Right ventricle myocardium inferior (tissue), 1 donor: ENCODE results near the gene HOXB3. TPM values are rescaled to one million over a fixed set of nuclear protein-coding genes. Genes with fewer than 3 reads are reported as not detected.

ENCODE experiments used
- ATAC-seq: fragments of 200-7000 bp; cut with Tn5 transposase; one replicate; pipeline ENCODE4 v1.9.1; 2020; ENCODE audit warnings: mild to moderate bottlenecking, moderate library complexity
- DNase-seq: peaks from one replicate; pipeline ENCODE4 v3.0.0; 2021; ENCODE audit errors: missing footprints
- intact Hi-C: fragments of 100-400 bp; cut with DNase I; formaldehyde crosslinking; loops from one replicate; pipeline ENCODE4 v1.11.0; 2022
- total RNA-seq: library from RNA; stranded (reverse); fragmentation: NEBNext Ultra II Directional; extraction: Animal tissue kit (Norgen Biotek cat#: 25700); gene quantifications from one replicate; pipeline ENCODE4 v1.2.1, GENCODE V29; 2021
- donor health status: DM: no; HTN: yes; CAD: no; lungs with severe emphysema.

The HOXB3 gene
- total RNA-seq, 1 donor from 2014 or later, result 1.2 TPM

- ATAC-seq (no peak), DNase-seq (no peak)
- intact Hi-C loops, result no loop called here
Observed at GRCh38 chr17:48553190-48553547, 36.9 kb downstream of the HOXB3 start.

- DNase-seq (no peak), ATAC-seq (no peak)
- intact Hi-C loops, result no loop called here
Observed at GRCh38 chr17:48552466-48553189, 37.4 kb downstream of the HOXB3 start.

- no peak for ATAC-seq
- intact Hi-C loops, result no loop called here
- DNase-seq, result no peak
Observed at GRCh38 chr17:48551596-48552465, 38.2 kb downstream of the HOXB3 start.

GRCh38 chr17:48551214-48551555, 38.9 kb downstream of the HOXB3 start:
- no peak for DNase-seq
- intact Hi-C loops, result no loop called here
- ATAC-seq, result no peak

GRCh38 chr17:48550502-48551213, 39.4 kb downstream of the HOXB3 start:
- DNase-seq (no peak), ATAC-seq (no peak)
- intact Hi-C loops, result no loop called here

- intact Hi-C loops, result no loop called here
- ATAC-seq (no peak), DNase-seq (no peak)
Observed at GRCh38 chr17:48549914-48550501, 40.0 kb downstream of the HOXB3 start.

GRCh38 chr17:48549281-48549630, 40.8 kb downstream of the HOXB3 start:
- intact Hi-C loops, result no loop called here
- ATAC-seq (no peak), DNase-seq (no peak)

GRCh38 chr17:48548523-48549280, 41.3 kb downstream of the HOXB3 start:
- no peak for DNase-seq
- intact Hi-C loops, result no loop called here
- ATAC-seq, result no peak

- ATAC-seq (no peak), DNase-seq (no peak)
- intact Hi-C loops, result no loop called here
Observed at GRCh38 chr17:48547808-48548522, 42.1 kb downstream of the HOXB3 start.

GRCh38 chr17:48546924-48547807, 42.9 kb downstream of the HOXB3 start:
- intact Hi-C loops, result no loop called here
- no peak for DNase-seq
- ATAC-seq, result no peak

GRCh38 chr17:48546137-48546923, 43.7 kb downstream of the HOXB3 start:
- ATAC-seq, result no peak
- DNase-seq, result no peak
- intact Hi-C loops, result no loop called here

- ATAC-seq (no peak), DNase-seq (no peak)
- intact Hi-C loops, result no loop called here
Observed at GRCh38 chr17:48545539-48545938, 44.5 kb downstream of the HOXB3 start.

GRCh38 chr17:48545022-48545375, 45.0 kb downstream of the HOXB3 start, which contains the start of gene HOXB2:
HOXB2 (minus strand) TSS chr17:48545109; CDS start chr17:48544911, 198 bp downstream.
- DNase-seq, result no peak
- no peak for ATAC-seq
- intact Hi-C loops, result no loop called here

- intact Hi-C loops, result no loop called here
- ATAC-seq (peak; percentile 62), DNase-seq (peak; percentile 90)
Observed at GRCh38 chr17:48544349-48545021, 45.6 kb downstream of the HOXB3 start.

- intact Hi-C loops, result no loop called here
- no peak for DNase-seq
- peak; percentile 10 for ATAC-seq
Observed at GRCh38 chr17:48543854-48544348, 46.1 kb downstream of the HOXB3 start.
